H54 (cell line): Measurements from ENCODE around the gene PRICKLE2.
A peak's percentile ranks its signal among the peaks of the same experiment; 100 is the strongest.

Experiments used
- DNase-seq: peaks from one replicate; pipeline ENCODE4 v3.0.0; 2011; ENCODE audit warnings: low spot score, mixed read lengths; ENCODE audit not compliant: insufficient read length
- FAIRE-seq: peaks from 3 replicates; lab custom pipeline; 2011; peaks lifted over from hg19 to GRCh38; lab: Jason Lieb, UNC
- POLR2A ChIP-seq: IDR thresholded peaks from 2 replicates; pipeline ENCODE4 v1.6.1; 2011; ENCODE audit warnings: low read depth, mild to moderate bottlenecking, low read length

Gene PRICKLE2

GRCh38 chr3:64264501-64265109, 39.3 kb upstream of the PRICKLE2 start:
- no peak for TF ChIP-seq POLR2A
- no peak for DNase-seq
- no peak for FAIRE-seq

- FAIRE-seq = no peak
- DNase-seq = no peak
- no peak for TF ChIP-seq POLR2A
Measured at GRCh38 chr3:64262574-64263114, 37.4 kb upstream of the PRICKLE2 start.

- no peak for FAIRE-seq
- TF ChIP-seq POLR2A = no peak
Measured at GRCh38 chr3:64260431-64260830, 35.2 kb upstream of the PRICKLE2 start.

DNA sequence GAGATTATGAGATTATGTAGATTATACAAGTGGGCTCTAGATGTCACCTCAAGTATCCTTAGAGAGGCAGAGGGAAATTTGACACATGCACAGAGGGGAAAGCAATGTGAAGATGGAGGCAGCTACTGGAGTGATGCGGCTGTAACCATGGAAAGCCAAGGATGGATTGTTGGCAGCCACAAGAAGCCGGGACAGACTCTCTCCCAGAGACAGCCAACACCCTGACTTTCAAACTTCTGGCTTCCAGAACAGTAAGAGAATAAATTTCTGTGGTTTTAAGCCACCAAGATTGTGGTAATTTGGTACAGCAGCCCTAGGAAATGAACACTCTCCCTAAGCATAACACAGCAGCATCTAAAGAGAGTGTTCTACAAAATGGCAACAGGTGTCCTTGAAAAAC, 34.4 kb upstream of the PRICKLE2 start:
- DNase-seq (no peak), FAIRE-seq (no peak)
- no peak for TF ChIP-seq POLR2A

More at GRCh38 chr3:64260431-64260830, 35.2 kb upstream of the PRICKLE2 start:
- no peak for DNase-seq

DNA sequence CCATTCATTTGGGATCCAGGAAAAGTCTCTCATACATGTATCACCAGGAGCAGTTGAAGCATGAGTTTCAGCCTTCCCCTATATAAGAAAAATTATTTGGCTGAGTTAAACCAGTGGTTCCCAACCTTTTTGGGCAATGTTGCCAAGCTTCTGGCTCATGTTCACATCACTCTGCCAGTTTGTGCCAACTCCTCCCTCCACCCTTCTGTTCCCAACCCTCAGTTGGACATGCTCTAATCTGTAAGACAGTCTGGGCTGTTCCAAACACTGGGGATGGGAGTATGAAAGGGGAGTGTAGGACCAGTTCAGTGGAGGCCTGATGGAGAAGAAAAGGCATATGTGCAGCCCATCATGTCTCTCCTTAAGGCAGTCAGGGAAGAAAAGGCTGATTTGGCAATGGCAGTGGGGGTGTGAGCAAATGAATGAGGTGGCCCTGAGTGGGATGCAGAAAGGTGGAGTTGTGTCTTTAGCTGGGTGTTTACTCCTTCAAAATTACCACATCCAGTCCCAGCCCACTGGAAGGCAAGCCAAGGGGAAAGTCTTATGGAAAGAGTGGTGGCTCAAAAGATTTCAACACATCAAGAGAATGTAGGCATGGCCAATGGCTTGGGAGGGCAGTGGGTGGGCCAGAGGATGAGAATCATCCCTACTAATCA, 32.0 kb upstream of the PRICKLE2 start:
- no peak for TF ChIP-seq POLR2A
- DNase-seq = no peak
- FAIRE-seq = no peak

DNA sequence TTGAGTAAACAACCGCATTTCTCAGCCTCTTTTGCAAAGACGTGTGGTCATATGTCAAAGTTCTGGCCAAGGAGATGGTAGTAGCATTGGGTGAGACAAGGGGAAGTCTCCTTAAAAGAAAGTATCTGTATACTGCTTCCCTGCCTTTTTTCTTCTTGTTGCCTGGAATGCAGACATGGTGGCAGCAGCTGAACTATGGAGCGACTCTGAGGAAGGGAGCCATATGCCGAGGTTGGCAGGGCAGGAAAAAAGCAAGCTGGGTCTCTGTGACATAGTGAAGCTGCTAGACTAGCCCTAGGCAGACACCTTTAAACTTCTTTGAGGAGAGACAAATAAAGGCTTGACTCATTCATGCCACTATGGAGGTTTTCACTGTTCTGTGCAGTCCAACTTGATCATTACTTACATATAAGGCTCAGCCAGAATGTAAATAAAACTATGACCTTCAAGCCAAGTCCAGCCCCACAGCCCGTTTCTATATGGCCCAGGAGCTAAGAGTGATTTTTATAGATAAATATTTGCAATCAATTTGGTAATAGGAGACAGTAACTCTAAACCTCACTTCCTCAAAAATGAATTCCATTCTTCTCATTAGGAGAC, 30.6 kb upstream of the PRICKLE2 start:
- no peak for TF ChIP-seq POLR2A
- DNase-seq (no peak), FAIRE-seq (no peak)

GRCh38 chr3:64254443-64254842, 29.2 kb upstream of the PRICKLE2 start:
- FAIRE-seq (no peak), DNase-seq (no peak)
- TF ChIP-seq POLR2A = no peak

DNA sequence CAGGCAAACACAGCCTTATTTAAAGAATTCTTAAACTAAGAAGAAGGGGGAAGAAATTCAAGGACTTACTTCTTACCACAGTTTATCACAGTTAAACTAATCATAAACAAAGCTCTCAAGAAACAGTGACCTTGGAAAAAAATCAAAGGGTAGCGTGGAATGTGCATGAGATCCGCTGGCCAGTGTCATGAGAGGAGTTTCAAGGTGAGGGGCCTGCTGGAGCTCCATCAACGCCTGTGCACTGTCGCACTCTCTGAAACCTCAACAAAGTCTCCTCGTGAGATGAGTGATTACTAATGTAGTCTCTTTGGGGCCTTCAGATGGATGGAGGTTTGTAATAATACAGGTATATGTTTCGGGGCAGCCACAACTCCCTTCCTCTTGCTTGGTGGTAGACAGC, 28.4 kb upstream of the PRICKLE2 start:
- DNase-seq = no peak
- no peak for TF ChIP-seq POLR2A
- no peak for FAIRE-seq

DNA sequence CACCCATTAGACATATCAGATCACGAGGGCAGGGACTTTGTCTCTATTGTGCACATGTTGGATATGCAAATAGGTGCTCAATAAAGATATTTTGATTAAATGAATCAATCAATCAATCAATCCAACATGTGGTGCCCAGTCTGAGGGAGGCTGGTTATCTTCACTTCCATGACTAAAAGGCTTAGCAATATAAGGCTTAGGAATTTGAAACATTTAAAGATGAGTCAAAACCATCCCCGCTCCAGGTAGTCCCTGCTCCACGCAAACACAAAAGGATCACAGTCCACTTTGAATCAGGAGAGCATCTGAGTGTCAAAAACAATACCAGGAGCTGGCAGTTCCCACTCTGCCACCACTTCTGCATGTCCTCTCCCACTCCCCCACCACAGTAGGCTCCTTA, 25.8 kb upstream of the PRICKLE2 start:
- no peak for TF ChIP-seq POLR2A
- DNase-seq (no peak), FAIRE-seq (no peak)

- DNase-seq (no peak), FAIRE-seq (no peak)
Measured at GRCh38 chr3:64247991-64248646, 22.9 kb upstream of the PRICKLE2 start.

GRCh38 chr3:64244011-64244942, 19.0 kb upstream of the PRICKLE2 start:
- TF ChIP-seq POLR2A = no peak
- no peak for DNase-seq
- FAIRE-seq = peak; percentile 64

More at GRCh38 chr3:64247991-64248646, 22.9 kb upstream of the PRICKLE2 start:
- no peak for TF ChIP-seq POLR2A

DNA sequence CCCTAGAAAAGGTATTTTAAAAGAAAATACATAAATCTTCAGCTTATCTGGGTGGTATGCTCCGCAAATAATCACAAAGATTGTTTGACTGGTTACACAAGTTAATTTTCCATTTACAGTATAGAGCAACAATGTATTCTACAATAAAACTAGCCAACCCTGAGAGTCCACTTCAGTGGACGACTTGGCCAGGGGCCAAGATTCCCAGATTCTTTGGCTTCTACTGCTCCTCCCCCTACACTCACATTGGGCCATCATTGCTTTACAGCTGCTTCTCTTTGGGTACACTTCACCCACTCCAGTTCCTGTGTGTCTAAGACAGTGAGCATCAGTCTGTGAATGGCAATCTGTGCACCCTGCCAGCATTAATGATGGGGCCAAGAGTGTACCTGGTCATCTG, 17.2 kb upstream of the PRICKLE2 start:
- no peak for DNase-seq
- no peak for FAIRE-seq
- no peak for TF ChIP-seq POLR2A

GRCh38 chr3:64240959-64241358, 15.7 kb upstream of the PRICKLE2 start:
- no peak for TF ChIP-seq POLR2A
- DNase-seq (no peak), FAIRE-seq (no peak)

GRCh38 chr3:64240396-64240795, 15.1 kb upstream of the PRICKLE2 start:
- FAIRE-seq (no peak), DNase-seq (no peak)

More at GRCh38 chr3:64240396-64240795, 15.1 kb upstream of the PRICKLE2 start:
- no peak for TF ChIP-seq POLR2A
